SK-N-MC (cell line): ENCODE data around the gene SCMH1.

Source experiments
- EZH2 ChIP-seq: fragments of 200-600 bp; sonication (generic); IDR thresholded peaks from one replicate; pipeline ENCODE4 v1.6.1; 2017; ENCODE audit warnings: antibody characterized with exemption
- POLR2AphosphoS5 ChIP-seq: IDR thresholded peaks from 2 replicates; pipeline ENCODE4 v1.6.1; 2012; ENCODE audit warnings: mild to moderate bottlenecking, low read depth, low read length, borderline replicate concordance

GRCh38 chr1:40979241-40980067 lies 262.7 kb downstream of the SCMH1 start, which contains the start of gene CTPS1:
- TF ChIP-seq EZH2 (no peak), POLR2AphosphoS5 (peak; percentile 98)
